ENCODE measurements around the gene SLC9C1. TPM values are rescaled to one million over a fixed set of nuclear protein-coding genes. Genes with fewer than 3 reads are reported as not detected.

SLC9C1 gene
- total RNA-seq, 2 experiments from 2014 or later: not detected

GRCh38 chr3:112298781-112299180, 4.8 kb upstream of the SLC9C1 start:
- Mint-ChIP-seq H3K4me3 (no peak overlapping the region), H3K36me3 (peaks cover 1% of the 10 kb centered on the region), H3K27me3 (no peaks in the 10 kb centered on the region), H3K27ac (peak overlapping the region; percentile 8), H3K4me1 (peaks cover 20% of the 10 kb centered on the region), H3K9me3 (no peaks in the 10 kb centered on the region)
- DNase-seq: no peak
- ATAC-seq (ENCODE audit: low read depth): no peak
- POLR2A ChIA-PET: interaction anchor here (1.5 kb wide), 1 partner anchor 263 kb away, joined by 5 read pairs; the partner anchor contains the start of genes ATG3 and SLC35A5

- peak overlapping the region; percentile 58 for H3K27ac Mint-ChIP-seq
- no peaks in the 10 kb centered on the region for H3K27me3 Mint-ChIP-seq
- H3K36me3 Mint-ChIP-seq: peaks cover 1% of the 10 kb centered on the region
- H3K9me3 Mint-ChIP-seq: no peaks in the 10 kb centered on the region
- POLR2A ChIA-PET: no interaction called here
- H3K4me1 Mint-ChIP-seq: peaks cover 26% of the 10 kb centered on the region
- DNase-seq (no peak), ATAC-seq (ENCODE audit: low read depth) (no peak)
- H3K4me3 Mint-ChIP-seq: peak overlapping the region; percentile 41
Measured at GRCh38 chr3:112297714-112298113, 3.7 kb upstream of the SLC9C1 start.

- Mint-ChIP-seq H3K36me3 (no peaks in the 10 kb centered on the region), H3K27ac (no peak overlapping the region), H3K4me1 (peaks cover 8% of the 10 kb centered on the region), H3K9me3 (no peaks in the 10 kb centered on the region), H3K4me3 (no peak overlapping the region), H3K27me3 (no peaks in the 10 kb centered on the region)
- DNase-seq (no peak), ATAC-seq (ENCODE audit: low read depth) (no peak)
- POLR2A ChIA-PET: no interaction called here
Measured at GRCh38 chr3:112289011-112289410, 5.0 kb downstream of the SLC9C1 start.

- POLR2A ChIA-PET: no interaction called here
- no peak overlapping the region for H3K27ac Mint-ChIP-seq
- ATAC-seq (ENCODE audit: low read depth) (no peak), DNase-seq (no peak)
- H3K4me3 Mint-ChIP-seq: no peak overlapping the region
- peaks cover 26% of the 10 kb centered on the region for H3K27me3 Mint-ChIP-seq
- no peaks in the 10 kb centered on the region for H3K36me3 Mint-ChIP-seq
- no peaks in the 10 kb centered on the region for H3K9me3 Mint-ChIP-seq
- H3K4me1 Mint-ChIP-seq: no peaks in the 10 kb centered on the region
Measured at GRCh38 chr3:112280266-112280665, 13.8 kb downstream of the SLC9C1 start.

- DNase-seq: no peak
- POLR2A ChIA-PET: no interaction called here
- Mint-ChIP-seq H3K27me3 (peaks cover 10% of the 10 kb centered on the region), H3K4me3 (no peak overlapping the region), H3K27ac (no peak overlapping the region), H3K9me3 (no peaks in the 10 kb centered on the region), H3K36me3 (no peaks in the 10 kb centered on the region), H3K4me1 (no peaks in the 10 kb centered on the region)
- ATAC-seq (ENCODE audit: low read depth): no peak
Measured at GRCh38 chr3:112273536-112273935, 20.5 kb downstream of the SLC9C1 start.

GRCh38 chr3:112261742-112262141, 32.3 kb downstream of the SLC9C1 start:
- no peak for DNase-seq
- H3K4me1 Mint-ChIP-seq: no peaks in the 10 kb centered on the region
- H3K27me3 Mint-ChIP-seq: peaks cover 3% of the 10 kb centered on the region

GRCh38 chr3:112260563-112260962, 33.5 kb downstream of the SLC9C1 start:
- POLR2A ChIA-PET: no interaction called here
- DNase-seq: no peak
- H3K27ac Mint-ChIP-seq: no peak overlapping the region
- no peaks in the 10 kb centered on the region for H3K36me3 Mint-ChIP-seq
- H3K27me3 Mint-ChIP-seq: peaks cover 3% of the 10 kb centered on the region
- no peak overlapping the region for H3K4me3 Mint-ChIP-seq
- H3K9me3 Mint-ChIP-seq: peaks cover 6% of the 10 kb centered on the region
- no peak for ATAC-seq (ENCODE audit: low read depth)
- H3K4me1 Mint-ChIP-seq: no peaks in the 10 kb centered on the region

More at GRCh38 chr3:112261742-112262141, 32.3 kb downstream of the SLC9C1 start:
- POLR2A ChIA-PET: no interaction called here
- H3K4me3 Mint-ChIP-seq: no peak overlapping the region
- peaks cover 2% of the 10 kb centered on the region for H3K9me3 Mint-ChIP-seq
- H3K27ac Mint-ChIP-seq: no peak overlapping the region
- H3K36me3 Mint-ChIP-seq: no peaks in the 10 kb centered on the region
- ATAC-seq (ENCODE audit: low read depth): no peak

GRCh38 chr3:112253301-112253971, 40.6 kb downstream of the SLC9C1 start:
- Mint-ChIP-seq H3K9me3 (peaks cover 25% of the 10 kb centered on the region), H3K4me1 (peaks cover 6% of the 10 kb centered on the region), H3K4me3 (no peak overlapping the region), H3K36me3 (no peaks in the 10 kb centered on the region), H3K27me3 (peaks cover 2% of the 10 kb centered on the region), H3K27ac (no peak overlapping the region)
- DNase-seq (no peak), ATAC-seq (ENCODE audit: low read depth) (no peak)
- POLR2A ChIA-PET: no interaction called here

GRCh38 chr3:112247900-112248299, 46.1 kb downstream of the SLC9C1 start:
- H3K36me3 Mint-ChIP-seq: no peaks in the 10 kb centered on the region
- H3K27ac Mint-ChIP-seq: no peak overlapping the region
- POLR2A ChIA-PET: no interaction called here
- DNase-seq: no peak
- H3K9me3 Mint-ChIP-seq: peaks cover 7% of the 10 kb centered on the region
- ATAC-seq (ENCODE audit: low read depth): no peak
- H3K4me1 Mint-ChIP-seq: no peaks in the 10 kb centered on the region
- H3K4me3 Mint-ChIP-seq: no peak overlapping the region
- no peaks in the 10 kb centered on the region for H3K27me3 Mint-ChIP-seq

- Mint-ChIP-seq H3K36me3 (no peaks in the 10 kb centered on the region), H3K4me3 (no peak overlapping the region)
- no peak for ATAC-seq (ENCODE audit: low read depth)
Measured at GRCh38 chr3:112247350-112247749, 46.7 kb downstream of the SLC9C1 start.

GRCh38 chr3:112233083-112233482, 60.9 kb downstream of the SLC9C1 start:
- no peak overlapping the region for H3K27ac Mint-ChIP-seq
- peaks cover 2% of the 10 kb centered on the region for H3K9me3 Mint-ChIP-seq
- peaks cover 19% of the 10 kb centered on the region for H3K27me3 Mint-ChIP-seq
- H3K4me1 Mint-ChIP-seq: no peaks in the 10 kb centered on the region
- DNase-seq: no peak
- POLR2A ChIA-PET: no interaction called here
- H3K4me3 Mint-ChIP-seq: no peak overlapping the region
- ATAC-seq (ENCODE audit: low read depth): no peak
- H3K36me3 Mint-ChIP-seq: no peaks in the 10 kb centered on the region

More at GRCh38 chr3:112247350-112247749, 46.7 kb downstream of the SLC9C1 start:
- Mint-ChIP-seq H3K27ac (no peak overlapping the region), H3K27me3 (no peaks in the 10 kb centered on the region), H3K4me1 (no peaks in the 10 kb centered on the region), H3K9me3 (peaks cover 7% of the 10 kb centered on the region)
- POLR2A ChIA-PET: no interaction called here
- no peak for DNase-seq

- H3K4me1 Mint-ChIP-seq: no peaks in the 10 kb centered on the region
- no peak overlapping the region for H3K4me3 Mint-ChIP-seq
- ATAC-seq (ENCODE audit: low read depth) (no peak), DNase-seq (no peak)
- POLR2A ChIA-PET: no interaction called here
- H3K27ac Mint-ChIP-seq: no peak overlapping the region
- H3K27me3 Mint-ChIP-seq: peaks cover 19% of the 10 kb centered on the region
- peaks cover 2% of the 10 kb centered on the region for H3K9me3 Mint-ChIP-seq
- H3K36me3 Mint-ChIP-seq: no peaks in the 10 kb centered on the region
Measured at GRCh38 chr3:112231727-112232126, 62.3 kb downstream of the SLC9C1 start.

- Mint-ChIP-seq H3K9me3 (peaks cover 8% of the 10 kb centered on the region), H3K27ac (no peak overlapping the region), H3K27me3 (peaks cover 21% of the 10 kb centered on the region), H3K4me1 (no peaks in the 10 kb centered on the region), H3K36me3 (no peaks in the 10 kb centered on the region), H3K4me3 (no peak overlapping the region)
- no peak for DNase-seq
- POLR2A ChIA-PET: no interaction called here
- no peak for ATAC-seq (ENCODE audit: low read depth)
Measured at GRCh38 chr3:112230033-112230432, 64.0 kb downstream of the SLC9C1 start.

GRCh38 chr3:112228786-112229185, 65.2 kb downstream of the SLC9C1 start:
- H3K36me3 Mint-ChIP-seq: no peaks in the 10 kb centered on the region
- ATAC-seq (ENCODE audit: low read depth): no peak
- no peak for DNase-seq
- H3K27me3 Mint-ChIP-seq: peaks cover 21% of the 10 kb centered on the region
- peaks cover 12% of the 10 kb centered on the region for H3K9me3 Mint-ChIP-seq
- POLR2A ChIA-PET: no interaction called here
- no peak overlapping the region for H3K27ac Mint-ChIP-seq
- H3K4me3 Mint-ChIP-seq: no peak overlapping the region
- no peaks in the 10 kb centered on the region for H3K4me1 Mint-ChIP-seq

GRCh38 chr3:112200317-112200666, 93.7 kb downstream of the SLC9C1 start:
- no peak overlapping the region for H3K27ac Mint-ChIP-seq
- DNase-seq: no peak
- no peaks in the 10 kb centered on the region for H3K9me3 Mint-ChIP-seq
- peaks cover 2% of the 10 kb centered on the region for H3K27me3 Mint-ChIP-seq
- POLR2A ChIA-PET: no interaction called here
- no peak overlapping the region for H3K4me3 Mint-ChIP-seq
- ATAC-seq (ENCODE audit: low read depth): no peak
- H3K4me1 Mint-ChIP-seq: no peaks in the 10 kb centered on the region
- H3K36me3 Mint-ChIP-seq: no peaks in the 10 kb centered on the region
